Posterior cingulate gyrus (tissue), 11 donors: ENCODE measurements around the gene RNF44.
"Not testable (repeated sequence)": the region's sequence is repeated elsewhere in the genome, so short reads cannot be mapped to it uniquely, and the experiment has no call there.

ENCODE experiments used
- DNase-seq, 10 donors: peaks; one replicate each; pipeline versions ENCODE4 v3.0.0 to v3.0.0-alpha.2; 2020 to 2021; ENCODE audit warnings: mixed read lengths in 3 of 10
- intact Hi-C: fragments of 100-400 bp; cut with DNase I; formaldehyde crosslinking; loops from one replicate; pipeline ENCODE4 v1.15.1; 2023

Gene RNF44

DNA sequence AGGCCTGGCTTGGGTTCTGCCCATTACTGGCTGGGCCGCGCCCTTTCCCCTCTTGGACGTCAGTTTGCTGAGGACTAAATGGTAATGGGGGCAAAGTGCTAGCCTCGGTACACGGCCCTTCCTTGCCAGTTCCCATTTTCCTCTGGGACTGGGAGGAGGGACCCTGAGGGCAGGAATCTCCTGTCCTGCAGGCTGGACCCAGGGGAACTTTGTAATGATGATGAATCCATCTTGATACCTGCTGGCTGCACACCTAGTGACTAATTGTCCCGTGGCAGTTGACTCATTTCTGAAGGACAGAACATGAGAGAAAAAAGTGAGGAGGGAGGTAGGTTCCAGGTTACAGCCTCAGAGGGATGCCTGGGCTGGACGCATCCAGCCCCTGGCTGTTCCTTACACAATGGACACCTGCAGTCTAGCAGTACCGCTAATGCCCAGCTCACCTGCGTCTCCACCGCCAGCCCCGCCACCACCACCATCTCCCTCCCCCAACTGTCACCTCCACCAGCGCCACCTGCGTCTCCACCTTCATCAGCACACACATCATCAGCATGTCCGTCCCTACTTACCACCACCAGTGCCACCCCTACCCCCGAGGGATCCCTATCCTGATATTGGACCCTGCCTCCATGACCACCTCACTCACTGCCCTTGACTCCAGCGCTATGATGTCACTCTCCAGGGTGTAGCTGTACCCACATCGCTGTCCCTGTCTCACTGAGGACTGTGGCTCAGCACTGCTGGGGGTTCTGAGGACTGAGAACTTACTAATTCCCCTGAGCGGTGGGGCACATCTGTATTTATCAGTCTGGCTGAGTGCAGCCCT is 16.3 kb upstream of the RNF44 start:
- no peak for DNase-seq
- intact Hi-C loops, result no loop called here

DNA sequence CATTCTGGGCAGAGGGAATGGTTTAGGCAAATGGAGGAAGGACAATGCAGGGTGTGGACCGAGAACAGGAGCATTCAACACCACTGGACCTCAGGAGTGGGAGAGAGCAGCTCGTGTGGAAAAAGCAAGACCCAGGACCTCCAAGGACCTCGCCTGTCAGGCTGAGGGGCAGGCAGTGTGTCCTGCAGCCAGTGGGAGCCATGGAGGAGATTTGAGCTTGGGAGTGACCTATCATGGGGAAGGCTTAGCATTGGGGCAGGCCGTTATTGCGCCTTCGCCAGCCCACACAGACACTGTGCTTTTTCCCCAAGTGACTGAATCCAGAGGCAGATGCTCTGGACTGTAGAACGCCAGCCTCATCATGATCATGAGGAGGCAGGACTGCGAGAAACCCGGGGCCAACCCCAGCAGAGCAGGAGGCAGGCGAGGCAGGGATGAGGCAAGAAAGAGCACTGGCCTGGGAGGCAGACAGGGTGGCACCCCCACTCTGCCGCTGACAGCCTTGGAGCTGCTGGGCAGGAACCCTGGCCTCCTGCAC is 15.2 kb upstream of the RNF44 start:
- DNase-seq, result no peak
- intact Hi-C loops, result no loop called here

DNA sequence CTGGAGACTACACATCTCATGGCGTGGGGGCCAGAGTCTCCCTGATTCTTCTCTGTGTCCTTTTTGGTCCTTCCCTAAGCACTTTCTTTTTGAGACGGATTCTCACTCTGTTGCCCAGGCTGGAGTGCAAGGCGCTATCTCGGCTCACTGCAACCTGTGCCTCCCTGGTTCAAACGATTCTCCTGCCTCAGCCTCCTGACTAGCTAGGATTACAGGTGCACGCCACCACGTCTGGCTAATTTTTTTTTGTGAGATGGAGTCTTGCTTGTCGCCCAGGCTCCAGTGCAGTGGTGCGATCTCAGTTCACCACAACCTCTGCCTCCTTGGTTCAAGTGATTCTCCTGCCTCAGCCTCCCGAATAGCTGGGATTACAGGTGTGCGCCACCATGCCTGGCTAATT is 13.7 kb upstream of the RNF44 start:
- DNase-seq, result peak in 1 of 10 donors; percentile 59
- intact Hi-C loops, result not testable (repeated sequence)

DNA sequence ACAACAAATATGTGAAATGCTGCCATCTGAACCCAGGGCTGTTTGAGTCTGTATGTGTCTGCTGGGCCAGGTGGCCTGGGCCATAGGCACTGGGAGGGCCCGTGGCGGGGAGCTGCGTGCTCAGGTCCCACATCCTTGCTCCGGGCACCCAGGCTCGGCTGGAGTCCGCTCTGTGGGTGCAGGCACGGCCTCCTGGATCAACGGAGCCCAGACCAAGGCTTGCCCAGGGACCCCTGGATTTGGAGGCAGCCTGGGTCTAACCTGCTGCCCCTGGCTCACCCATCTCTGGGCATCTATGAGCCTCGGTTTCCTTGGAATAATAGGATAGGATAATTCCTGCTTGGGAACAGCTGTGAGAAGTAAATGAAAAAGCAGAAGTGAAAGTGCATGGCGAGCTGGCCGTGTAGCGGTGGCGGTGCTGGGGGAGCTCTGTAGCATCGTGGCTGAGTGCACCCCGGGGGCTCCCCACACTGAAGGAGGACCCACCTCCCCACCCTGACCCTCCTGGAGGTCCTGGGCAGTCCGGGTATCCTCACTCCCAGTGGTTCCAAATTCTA is 13.2 kb upstream of the RNF44 start:
- DNase-seq, result peak in 1 of 10 donors; percentile 57
- intact Hi-C loops, result no loop called here

DNA sequence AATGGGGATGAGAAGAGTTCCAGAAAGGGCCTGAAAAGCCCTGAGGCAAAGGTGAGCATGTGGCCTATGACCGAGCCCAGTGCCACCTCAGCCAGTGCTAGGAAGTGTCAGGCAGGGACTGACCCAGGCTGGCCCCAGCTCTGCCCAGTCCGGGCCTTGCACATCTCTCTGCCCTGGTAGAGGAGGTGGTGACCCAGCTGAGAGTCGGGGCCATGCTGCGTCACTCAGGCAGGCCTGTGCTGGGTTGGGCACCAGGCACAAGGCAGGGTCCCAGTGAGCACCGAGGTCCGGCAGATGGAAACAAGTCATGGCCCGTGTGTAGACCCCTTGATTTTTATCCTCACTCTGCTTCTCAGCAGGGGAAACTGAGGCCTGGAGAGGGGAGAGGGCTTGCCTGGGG is 12.7 kb upstream of the RNF44 start:
- intact Hi-C loops, result no loop called here
- no peak for DNase-seq

DNA sequence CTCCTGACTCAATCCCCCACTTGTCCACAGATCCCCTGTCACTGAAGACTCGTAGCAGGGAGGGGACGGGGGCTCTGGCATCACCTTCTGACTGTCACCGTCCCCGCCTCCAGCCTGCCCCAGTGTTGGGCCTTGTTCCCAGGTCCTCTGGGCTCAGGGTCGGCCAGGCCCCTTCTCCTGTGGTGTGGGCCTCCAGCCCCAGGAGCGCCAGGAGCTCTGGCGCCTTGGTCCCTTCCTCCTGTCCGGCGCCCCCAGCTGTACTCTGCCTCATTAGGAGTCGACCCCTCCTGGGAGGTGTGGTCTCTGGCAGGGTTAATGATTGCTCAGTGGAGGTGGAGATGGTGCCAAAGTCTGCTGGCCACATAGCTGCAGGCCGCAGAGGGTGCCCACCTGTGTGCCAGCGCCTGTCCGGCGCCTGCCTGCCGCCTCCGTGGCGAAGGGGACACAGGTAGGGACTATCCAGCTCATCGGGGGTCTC is 11.8 kb upstream of the RNF44 start, which contains the start of gene CDHR2:
Gene CDHR2, plus strand, starts transcription at position 376 of the 478 bp plus-strand sequence. CDS start 16,011 bp downstream, outside the sequence.
- no peak for DNase-seq
- intact Hi-C loops, result no loop called here

DNA sequence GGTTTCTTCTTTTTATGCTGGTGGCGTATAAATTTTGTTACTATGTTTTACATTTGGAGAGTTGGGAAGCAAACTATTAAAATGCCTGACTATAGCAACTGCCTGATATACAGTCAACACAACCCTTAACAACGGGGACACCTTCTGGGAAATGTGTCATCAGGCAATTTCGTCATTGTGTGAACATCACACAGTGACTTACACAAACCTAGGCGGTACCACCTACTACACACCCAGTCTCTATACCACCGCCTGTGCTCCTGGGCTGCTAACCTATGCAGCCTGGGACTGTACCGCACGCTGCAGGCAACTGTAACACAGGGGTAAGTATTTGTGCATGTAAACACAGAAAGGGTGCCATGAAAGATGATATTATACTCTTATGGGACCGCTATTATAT is 10.6 kb upstream of the RNF44 start:
- intact Hi-C loops, result no loop called here
- no peak for DNase-seq

DNA sequence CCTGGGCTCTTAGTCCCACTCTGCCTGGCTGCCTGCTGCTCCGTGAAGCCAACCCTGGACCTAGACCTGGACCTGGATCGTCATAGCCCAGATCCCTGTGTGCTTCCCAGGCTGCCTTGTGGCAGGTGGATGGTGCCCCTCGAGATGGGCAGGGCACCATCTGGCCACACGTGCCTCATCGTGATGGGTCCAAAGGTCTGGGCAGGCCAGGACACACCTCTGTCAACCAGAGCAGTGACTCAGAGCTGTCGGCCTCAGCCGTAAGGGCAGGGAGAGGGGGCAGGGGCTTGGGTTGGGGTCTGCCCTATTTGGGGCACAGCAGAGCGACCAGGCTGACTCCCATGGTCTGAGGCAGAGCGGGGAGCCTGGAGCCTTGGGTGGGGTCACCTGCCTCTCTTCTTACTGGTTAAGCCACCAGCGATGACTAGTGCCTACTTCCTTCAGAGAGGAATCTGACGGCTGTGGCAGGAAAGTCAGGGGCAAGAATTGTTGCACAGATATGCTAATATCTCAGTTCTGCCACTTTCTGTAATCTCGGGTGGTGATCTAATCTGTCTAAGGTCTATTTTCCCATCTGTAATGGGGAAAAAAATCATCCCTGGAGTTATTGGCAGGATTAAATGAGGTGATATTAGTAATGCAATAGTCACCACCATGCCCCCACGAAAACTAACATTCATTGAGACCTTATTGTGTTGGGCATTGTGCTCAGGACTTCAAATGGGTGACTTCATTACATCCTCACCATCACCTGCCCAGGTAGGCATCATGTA is 8.7 kb upstream of the RNF44 start:
- DNase-seq, result peak in 1 of 10 donors; percentile 54
- intact Hi-C loops, result no loop called here

DNA sequence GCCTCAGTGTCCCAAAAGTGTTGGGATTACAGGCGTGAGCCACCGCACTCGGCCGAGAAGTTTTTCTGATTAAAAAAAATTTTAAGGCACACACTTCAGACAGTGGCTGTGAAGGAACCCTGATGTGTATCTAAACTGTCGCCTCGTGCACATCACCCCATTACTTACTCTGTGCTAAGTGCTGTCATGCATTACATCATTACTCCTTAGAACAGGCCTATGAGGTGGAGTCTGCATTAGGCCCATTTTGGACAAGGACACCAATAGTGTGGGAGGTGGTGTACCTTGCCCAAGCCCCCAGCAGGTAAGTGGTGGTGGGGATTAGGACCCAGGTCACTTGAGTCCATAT is 8.2 kb upstream of the RNF44 start:
- no peak for DNase-seq
- intact Hi-C loops, result no loop called here

DNA sequence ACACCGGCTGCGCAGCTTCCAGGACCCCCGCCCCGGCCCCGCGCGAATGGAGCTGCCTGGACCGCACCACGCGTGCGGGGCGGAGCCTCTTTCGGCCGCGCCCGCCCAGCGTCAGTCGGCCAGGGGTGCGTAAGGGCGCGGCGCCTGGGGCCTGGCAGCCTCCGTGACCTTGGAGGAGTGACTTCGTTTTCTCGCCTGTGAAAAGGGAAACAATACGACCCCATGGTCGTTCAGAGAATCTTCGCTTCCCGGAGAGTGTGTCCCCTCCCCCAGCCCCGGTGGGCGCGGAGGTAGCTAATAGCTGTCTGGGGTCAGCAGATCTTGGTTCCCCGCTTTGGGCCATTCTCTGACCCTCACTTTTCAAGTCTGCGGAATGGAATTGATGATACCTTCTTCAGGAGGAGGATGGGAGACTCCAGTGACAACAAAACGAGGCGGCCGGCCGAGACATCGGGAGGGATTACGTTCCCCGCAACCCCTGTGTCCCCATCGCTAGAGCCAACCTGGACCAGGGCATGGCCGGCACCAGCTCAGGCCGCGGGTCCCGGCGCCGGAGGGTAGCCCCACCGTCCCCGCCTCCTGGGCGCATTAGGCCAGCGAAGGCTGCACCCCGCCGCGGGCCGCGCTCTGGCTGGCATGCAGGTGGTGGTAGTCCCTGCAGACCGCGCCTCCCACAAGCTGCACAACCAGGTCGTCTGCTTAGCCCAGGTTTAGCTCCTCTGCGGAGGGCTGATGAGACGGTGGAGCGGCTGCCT is 6.4 kb upstream of the RNF44 start:
- peak in 9 of 10 donors; percentile 54 to 94 (median 63) for DNase-seq
- intact Hi-C loops, result loop anchor here (1.0 kb wide), 1 partner anchor 127 kb away; the partner anchor contains the start of gene CLTB

DNA sequence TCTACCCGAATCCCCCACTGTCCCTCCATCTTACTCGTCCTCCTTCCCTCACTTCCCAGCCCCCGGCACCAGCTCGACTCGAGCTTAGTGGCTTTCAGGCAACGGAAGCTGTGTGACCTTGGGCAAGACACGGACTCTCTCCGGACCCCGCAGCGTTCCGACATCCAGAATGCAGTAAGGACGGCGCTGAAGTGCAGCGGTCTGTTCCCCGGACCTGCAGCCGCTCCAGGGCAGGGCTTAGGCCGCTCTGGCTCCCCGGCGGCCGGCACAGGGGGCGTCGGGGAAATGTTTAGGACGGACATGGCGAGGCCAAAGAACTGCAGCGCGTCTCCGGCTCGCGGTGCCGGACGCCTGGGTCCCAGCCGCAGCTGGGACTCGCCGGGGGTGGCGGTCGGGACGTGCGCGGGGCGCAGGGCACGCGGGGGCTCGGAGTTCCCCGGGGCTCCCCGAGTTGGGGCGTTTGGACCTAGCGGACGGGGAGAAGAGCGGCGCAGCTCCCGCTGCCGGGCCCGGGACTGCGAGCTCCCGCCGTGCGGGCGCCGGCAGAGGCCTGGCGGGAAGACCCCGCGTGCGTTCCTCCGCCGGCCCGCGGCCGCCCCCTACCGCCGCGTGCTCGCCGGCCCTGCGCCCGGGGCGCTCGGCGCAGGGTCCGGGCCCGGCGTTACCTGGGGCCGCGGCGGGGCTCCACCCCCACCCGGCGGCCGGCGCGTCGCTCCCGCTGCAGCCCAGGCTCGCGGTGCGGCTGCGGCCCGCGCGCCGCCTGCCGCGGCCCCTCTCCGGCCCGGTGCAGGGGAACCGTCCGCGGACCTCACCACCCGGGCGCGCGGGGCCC is 5.6 kb upstream of the RNF44 start:
- peak in 3 of 10 donors; percentile 27 to 87 (median 75) for DNase-seq
- intact Hi-C loops, result loop anchor here (1.0 kb wide), 1 partner anchor 127 kb away; the partner anchor contains the start of gene CLTB

DNA sequence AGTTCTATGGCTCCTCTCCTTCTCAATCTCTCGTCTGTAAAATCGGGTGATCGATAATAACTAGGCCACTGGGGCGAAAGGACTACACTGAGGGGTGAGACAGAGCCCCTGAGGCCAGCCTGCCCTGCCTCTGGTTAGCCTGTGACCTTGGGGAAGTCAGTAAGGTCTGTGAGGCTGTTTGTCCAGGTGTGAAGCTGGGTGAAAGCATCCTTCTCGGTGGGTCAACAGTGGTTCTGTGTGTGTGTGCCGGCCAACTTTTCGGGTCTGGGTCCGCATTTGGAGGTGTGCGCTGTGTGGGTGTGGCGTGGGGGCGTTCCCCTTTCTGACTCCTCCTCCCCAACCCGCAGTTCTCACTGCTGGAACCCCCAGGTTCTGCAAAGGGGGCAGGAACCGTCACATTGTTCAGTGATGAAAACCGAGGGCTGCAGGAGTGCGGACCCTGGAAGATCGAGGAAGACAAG is 5.0 kb upstream of the RNF44 start:
- intact Hi-C loops, result no loop called here
- DNase-seq, result peak in 1 of 10 donors; percentile 75

DNA sequence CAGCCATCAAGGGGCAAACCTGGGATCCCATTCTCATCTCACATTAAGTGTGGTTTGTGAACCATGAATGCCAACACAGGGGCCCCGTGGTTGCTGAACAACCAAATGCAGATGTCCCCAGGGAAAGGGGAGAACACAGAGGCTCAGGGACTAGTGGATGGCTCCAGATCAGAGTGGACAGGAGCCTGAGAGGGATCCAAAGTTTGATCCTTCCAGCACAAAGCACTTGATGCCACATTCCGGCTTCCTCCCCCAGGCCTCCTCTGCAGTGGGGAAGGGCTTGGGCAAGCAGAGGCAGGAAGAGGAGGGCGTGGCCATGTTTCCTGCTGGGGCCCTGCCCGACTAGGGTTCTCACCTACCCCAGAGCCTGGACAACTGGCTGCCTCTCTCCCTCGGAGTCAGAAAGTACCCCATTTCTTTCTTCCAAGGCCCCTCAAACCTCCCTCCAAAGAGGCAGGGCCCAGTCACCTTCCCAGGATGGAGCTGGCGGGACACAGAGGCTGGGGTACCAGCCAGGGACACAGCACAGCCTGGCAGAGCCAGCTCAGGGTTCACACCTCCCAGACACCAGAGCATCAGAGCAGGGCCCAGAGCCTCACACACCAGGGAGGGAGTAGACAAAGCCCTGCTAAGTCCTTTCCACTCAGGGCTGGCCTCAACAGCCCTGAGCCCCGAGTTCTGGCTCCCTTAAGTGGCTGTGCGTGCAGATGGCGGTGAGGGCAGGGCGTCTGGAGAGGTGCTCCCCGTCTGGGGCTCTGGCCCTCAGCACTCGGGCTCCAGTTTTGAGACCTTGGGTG is 4.3 kb upstream of the RNF44 start:
- DNase-seq, result peak in 1 of 10 donors; percentile 84
- intact Hi-C loops, result no loop called here

DNA sequence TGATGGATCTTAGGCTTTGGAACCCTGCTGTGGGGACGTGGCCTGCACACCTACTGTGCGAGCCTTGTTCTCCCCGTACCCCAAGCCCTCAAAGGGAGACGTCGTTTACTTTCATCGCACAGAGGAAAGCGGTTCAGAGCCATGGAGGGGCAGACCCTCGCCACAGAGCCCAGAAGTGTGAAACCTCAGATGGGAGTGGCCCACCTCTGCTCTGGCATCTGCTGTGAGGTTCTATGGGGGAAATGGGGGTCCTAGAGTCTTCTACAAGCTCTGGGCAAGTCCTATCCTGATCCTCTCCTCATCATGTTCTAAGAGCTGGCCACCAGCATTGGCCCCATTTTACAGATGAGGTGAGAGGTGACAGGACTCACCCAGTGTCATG is 3.7 kb upstream of the RNF44 start:
- intact Hi-C loops, result no loop called here
- DNase-seq, result no peak

DNA sequence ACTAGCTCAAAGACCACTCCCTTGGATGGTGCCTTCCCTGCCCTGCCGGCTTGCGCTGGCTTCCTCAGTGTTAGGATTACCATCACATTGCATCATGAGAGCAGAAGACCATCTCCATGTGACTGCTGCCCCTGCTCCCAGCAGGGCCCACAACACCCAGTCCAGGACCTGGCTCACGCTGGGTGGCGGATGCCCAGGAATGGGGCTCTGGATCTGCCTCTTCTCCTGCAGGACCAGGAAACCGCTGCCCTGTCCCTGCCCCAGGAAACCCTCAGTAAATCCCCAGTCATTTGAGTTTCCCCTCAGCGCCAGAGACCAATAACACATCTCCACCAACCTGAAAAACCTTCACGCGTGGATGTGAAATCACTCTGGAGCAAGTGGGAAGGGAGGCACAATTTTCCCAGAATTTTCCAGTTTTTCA is 3.3 kb upstream of the RNF44 start:
- intact Hi-C loops, result no loop called here
- DNase-seq, result peak in 1 of 10 donors; percentile 50

DNA sequence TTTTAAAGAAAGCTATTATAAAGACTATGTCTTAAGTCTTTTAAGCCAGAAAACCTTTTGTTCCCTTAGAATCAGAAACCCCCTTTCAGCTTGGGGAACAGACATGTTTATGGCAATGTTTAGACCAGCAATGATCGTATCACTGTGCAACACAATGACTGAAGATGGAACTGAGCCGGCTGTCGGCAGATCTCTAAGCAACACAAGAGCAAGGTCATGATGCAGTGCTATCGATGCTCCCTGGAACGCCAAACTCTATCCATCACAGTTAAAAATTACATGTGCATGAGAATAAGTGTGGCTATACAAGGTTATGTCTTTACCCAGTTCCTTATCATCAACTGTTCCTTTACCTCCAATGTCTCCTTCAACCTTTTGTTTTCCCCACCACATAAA is 1.8 kb upstream of the RNF44 start:
- DNase-seq, result no peak
- intact Hi-C loops, result loop anchor here (10.0 kb wide), 1 partner anchor 154 kb away; the partner anchor contains the start of genes HIGD2A and NOP16

DNA sequence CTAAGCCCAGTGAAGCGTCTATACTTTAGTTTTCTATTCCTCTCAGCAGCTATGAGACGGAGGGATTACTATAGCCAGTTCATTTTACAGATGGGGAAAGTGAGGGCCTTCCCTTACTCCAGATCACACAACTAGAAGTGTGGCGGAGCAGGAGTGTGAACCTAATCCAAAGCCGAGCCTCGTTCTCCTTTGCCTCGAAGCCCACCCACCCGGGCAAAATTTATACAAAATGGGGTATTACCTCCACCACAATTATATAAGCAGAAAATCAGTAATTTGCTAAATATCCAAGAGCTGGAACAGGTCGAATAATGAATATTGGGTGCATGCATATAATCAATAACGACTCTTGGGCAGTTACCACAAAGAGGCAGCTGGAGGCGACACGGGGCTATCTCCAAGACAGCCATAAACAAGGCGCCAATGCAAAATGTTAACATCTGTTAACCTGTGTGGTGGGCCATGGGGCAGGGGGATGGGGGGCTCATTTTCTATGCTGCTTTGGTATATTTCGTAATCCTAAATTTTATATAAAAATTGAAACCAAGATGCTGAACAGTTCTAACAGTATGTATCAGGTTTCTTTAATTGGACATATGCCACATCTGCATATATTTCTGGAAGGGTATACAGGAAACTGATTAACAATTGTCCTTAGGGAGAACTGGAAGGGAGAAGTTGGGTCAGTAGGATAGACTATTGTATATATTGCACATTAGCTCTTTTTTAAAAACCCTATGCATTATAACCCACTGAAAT is 1.2 kb upstream of the RNF44 start:
- intact Hi-C loops, result loop anchor here (10.0 kb wide), 1 partner anchor 154 kb away; the partner anchor contains the start of genes HIGD2A and NOP16
- DNase-seq, result no peak
